SK-N-MC (cell line): ENCODE results near the gene PCBP2.
"Not testable (repeated sequence)": the region's sequence is repeated elsewhere in the genome, so short reads cannot be mapped to it uniquely, and the experiment has no call there.

Experiments
- DNase-seq: peaks from one replicate; pipeline ENCODE4 v3.0.0-alpha.2; 2011; ENCODE audit warnings: low read depth, low spot score
- H3K27ac ChIP-seq: fragments of 200-600 bp; sonication (generic); 2 replicates; pipeline ENCODE4 v1.5.1; 2016; ENCODE audit warnings: mixed run types
- H3K36me3 ChIP-seq: fragments of 200-600 bp; sonication (generic); 2 replicates; pipeline ENCODE4 v1.6.1; 2017; ENCODE audit warnings: antibody characterized with exemption, low read length, mixed read lengths; ENCODE audit not compliant: insufficient read depth
- H3K4me3 ChIP-seq: fragments of 200-600 bp; sonication (generic); 2 replicates; pipeline ENCODE4 v1.5.1; 2016
- H3K9ac ChIP-seq: fragments of 200-600 bp; sonication (generic); 2 replicates; pipeline ENCODE4 v1.8.0; 2017; ENCODE audit warnings: mixed run types, mixed read lengths; ENCODE audit not compliant: insufficient read length
- H3K9me3 ChIP-seq: fragments of 200-600 bp; sonication (generic); 2 replicates; pipeline ENCODE4 v1.6.1; 2017; ENCODE audit warnings: low read depth, mild to moderate bottlenecking, antibody characterized with exemption, low read length, moderate library complexity, mixed read lengths
- EZH2 ChIP-seq: fragments of 200-600 bp; sonication (generic); IDR thresholded peaks from one replicate; pipeline ENCODE4 v1.6.1; 2017; ENCODE audit warnings: antibody characterized with exemption
- FOXP2 ChIP-seq: optimal IDR thresholded peaks from 2 replicates; pipeline ENCODE3; 2011; ENCODE audit warnings: mild to moderate bottlenecking, moderate library complexity; ENCODE audit not compliant: insufficient read depth; ENCODE audit errors: extremely low read length, control extremely low read depth
- POLR2AphosphoS5 ChIP-seq: IDR thresholded peaks from 2 replicates; pipeline ENCODE4 v1.6.1; 2012; ENCODE audit warnings: mild to moderate bottlenecking, low read depth, low read length, borderline replicate concordance

Gene PCBP2

DNA sequence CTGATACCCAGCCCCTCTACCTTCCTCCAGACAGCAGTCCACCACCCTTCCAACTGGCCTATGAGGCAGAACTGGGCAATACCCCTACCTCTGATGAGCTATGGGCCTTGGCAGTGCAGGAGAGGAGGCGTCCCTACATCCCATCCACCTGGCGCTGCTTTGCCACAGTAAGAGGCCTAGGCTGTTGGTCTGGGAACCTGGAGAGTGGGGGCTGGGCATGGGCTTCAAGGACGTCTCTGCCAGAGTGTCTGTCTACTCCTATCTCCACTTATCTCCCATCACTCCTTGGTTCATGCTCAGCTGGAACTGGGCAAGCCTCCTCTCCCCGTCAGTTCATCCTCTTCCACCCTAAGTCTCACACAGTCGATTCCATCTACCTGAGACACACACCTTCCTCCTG is 21.8 kb upstream of the PCBP2 start:
- Histone ChIP-seq H3K36me3 (no peaks in the 10 kb centered on the region), H3K4me3 (no peak overlapping the region), H3K27ac (no peak overlapping the region), H3K9me3 (no peaks in the 10 kb centered on the region), H3K9ac (no peak overlapping the region)
- no peak for TF ChIP-seq POLR2AphosphoS5
- TF ChIP-seq FOXP2: no peak
- TF ChIP-seq EZH2: no peak
- DNase-seq: no peak

- H3K9ac ChIP-seq: no peak overlapping the region
- H3K36me3 ChIP-seq: no peaks in the 10 kb centered on the region
- no peak overlapping the region for H3K27ac ChIP-seq
- no peak for TF ChIP-seq EZH2
- no peak for TF ChIP-seq POLR2AphosphoS5
- TF ChIP-seq FOXP2: no peak
- H3K4me3 ChIP-seq: no peak overlapping the region
- no peak for DNase-seq
- H3K9me3 ChIP-seq: no peaks in the 10 kb centered on the region
Measured at GRCh38 chr12:53431187-53431586, 20.7 kb upstream of the PCBP2 start.

GRCh38 chr12:53435326-53435725 is 16.6 kb upstream of the PCBP2 start:
- not testable (repeated sequence) for H3K9ac ChIP-seq

GRCh38 chr12:53439582-53439981 is 12.3 kb upstream of the PCBP2 start:
- not testable (repeated sequence) for DNase-seq, H3K4me3 ChIP-seq, H3K9me3 ChIP-seq, H3K27ac ChIP-seq, H3K9ac ChIP-seq, H3K36me3 ChIP-seq

More at GRCh38 chr12:53435326-53435725, 16.6 kb upstream of the PCBP2 start:
- not testable (repeated sequence) for DNase-seq, H3K36me3 ChIP-seq, H3K4me3 ChIP-seq, H3K27ac ChIP-seq, H3K9me3 ChIP-seq

GRCh38 chr12:53441040-53441833 is 10.7 kb upstream of the PCBP2 start, which contains the start of gene PRR13:
Gene PRR13 (plus strand): TSS chr12:53441734. CDS start chr12:53442715, 981 bp downstream.
- TF ChIP-seq POLR2AphosphoS5: peak; percentile 94
- no peak for TF ChIP-seq EZH2
- TF ChIP-seq FOXP2: no peak
- peak within 1 kb of the TSS; percentile 91 for H3K9ac ChIP-seq

DNA sequence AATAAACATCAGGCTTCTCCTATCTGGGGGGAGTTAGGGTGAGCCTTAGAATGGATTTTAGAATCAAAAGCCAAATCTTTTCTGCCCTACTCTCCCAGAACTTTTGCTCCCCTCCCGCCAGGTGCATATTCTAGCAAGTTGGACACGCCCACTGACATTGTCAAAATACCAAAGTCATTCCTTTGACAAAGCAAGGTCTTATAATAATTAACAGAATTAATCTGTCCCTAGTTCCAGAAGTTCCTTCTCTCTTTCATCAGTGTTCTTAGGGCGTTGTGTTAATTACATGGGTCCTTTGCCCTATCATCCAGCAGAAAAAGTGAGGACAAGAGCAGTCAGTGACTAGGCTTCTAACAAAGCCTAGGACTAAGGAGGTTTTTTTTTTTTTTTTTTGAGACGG is 7.9 kb upstream of the PCBP2 start:
- TF ChIP-seq POLR2AphosphoS5 (no peak), FOXP2 (no peak), EZH2 (no peak)
- H3K9me3 ChIP-seq: no peaks in the 10 kb centered on the region
- no peak overlapping the region for H3K4me3 ChIP-seq
- peaks cover 19% of the 10 kb centered on the region for H3K36me3 ChIP-seq
- H3K27ac ChIP-seq: no peak overlapping the region
- DNase-seq: no peak
- no peak overlapping the region for H3K9ac ChIP-seq

More at GRCh38 chr12:53441040-53441833, 10.7 kb upstream of the PCBP2 start, which contains the start of gene PRR13:
- DNase-seq: peak; percentile 94
- Histone ChIP-seq H3K9me3 (no peaks in the 10 kb centered on the region), H3K27ac (peak within 1 kb of the TSS; percentile 98), H3K36me3 (peaks cover 19% of the 10 kb centered on the region), H3K4me3 (peak within 1 kb of the TSS; percentile 92)

DNA sequence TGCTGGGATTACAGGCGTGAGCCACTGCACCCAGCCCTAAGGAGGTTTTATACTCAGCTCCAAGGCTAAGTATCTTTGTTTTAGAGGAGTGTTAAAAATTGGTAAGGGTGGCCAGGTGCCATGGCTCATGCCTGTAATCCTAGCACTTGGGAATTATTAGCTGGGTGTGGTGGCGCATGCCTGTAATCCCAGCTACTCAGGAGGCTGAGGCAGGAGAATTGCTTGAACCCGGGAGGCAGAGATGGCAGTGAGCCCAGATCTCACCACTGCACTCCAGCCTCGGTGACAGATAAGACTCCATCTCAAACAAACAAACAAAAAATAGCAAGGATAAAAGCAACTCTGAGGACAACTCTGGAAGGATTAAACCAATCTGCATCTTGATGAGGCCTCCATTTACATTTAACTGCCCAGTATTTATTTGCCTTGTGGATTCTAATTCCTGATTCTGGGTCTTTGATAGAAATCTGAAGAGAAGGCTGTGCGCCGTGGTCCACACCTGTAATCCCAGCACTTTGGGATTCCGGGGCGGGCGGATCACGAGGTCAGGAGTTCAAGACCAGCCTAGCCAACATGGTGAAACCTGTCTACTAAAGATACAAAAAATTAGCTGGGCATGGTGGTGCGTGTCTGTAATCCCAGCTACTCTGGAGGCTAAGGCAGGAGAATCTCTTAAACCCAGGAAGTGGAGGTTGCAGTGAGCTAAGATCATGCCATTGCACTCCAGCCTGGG is 7.1 kb upstream of the PCBP2 start:
- H3K4me3 ChIP-seq, H3K27ac ChIP-seq, H3K9me3 ChIP-seq, H3K9ac ChIP-seq, DNase-seq: not testable (repeated sequence)
- peaks cover 19% of the 10 kb centered on the region for H3K36me3 ChIP-seq

DNA sequence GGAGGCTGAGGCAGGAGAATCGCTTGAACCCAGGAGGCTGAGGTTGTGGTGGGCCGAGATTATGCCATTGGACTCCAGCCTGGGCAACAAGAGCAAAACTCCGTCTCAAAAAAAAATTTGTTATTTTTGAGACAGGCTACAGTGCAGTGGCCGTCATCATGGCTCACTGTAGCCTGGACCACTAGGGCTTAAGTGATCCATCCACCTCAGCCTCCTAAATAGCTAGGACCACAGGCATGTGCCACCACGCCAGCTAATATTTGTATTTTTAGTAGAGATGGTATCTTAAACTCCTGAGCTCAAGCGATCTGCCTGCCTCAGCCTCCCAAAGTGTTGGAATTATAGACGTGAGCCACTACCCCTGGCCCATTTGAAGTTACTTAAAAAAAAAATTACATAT is 966 bp upstream of the PCBP2 start:
- no peaks in the 10 kb centered on the region for H3K9me3 ChIP-seq
- no peak for DNase-seq
- H3K36me3 ChIP-seq: peaks cover 33% of the 10 kb centered on the region
- H3K27ac ChIP-seq: no peak overlapping the region
- no peak overlapping the region for H3K4me3 ChIP-seq
- TF ChIP-seq EZH2 (no peak), FOXP2 (no peak), POLR2AphosphoS5 (no peak)
- no peak overlapping the region for H3K9ac ChIP-seq
